ENCODE data around the gene ANXA8.
"Not testable (repeated sequence)": the region's sequence is repeated elsewhere in the genome, so short reads cannot be mapped to it uniquely, and the experiment has no call there.

Gene ANXA8

DNA sequence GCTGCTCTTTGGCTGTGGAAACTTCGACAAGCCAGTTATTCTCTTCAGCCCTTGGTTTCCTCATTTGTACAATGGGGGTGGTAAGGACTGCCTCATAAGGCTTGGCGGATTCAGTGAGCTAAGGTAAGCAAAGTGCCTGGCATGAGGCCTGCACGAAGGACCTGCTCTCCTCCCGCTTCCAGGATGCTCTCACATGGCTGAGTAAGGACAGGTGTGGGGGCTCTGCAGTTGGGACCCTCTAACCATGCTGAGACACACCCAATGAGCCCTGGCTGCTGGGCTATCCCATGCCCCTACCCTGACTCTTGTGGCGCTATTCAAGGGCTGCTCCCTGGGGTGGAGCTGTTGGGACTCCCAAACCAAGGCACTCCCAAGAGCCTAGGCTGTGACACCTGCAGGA, 8.8 kb downstream of the ANXA8 start:
- H3K27me3 ChIP-seq; H3K4me3 ChIP-seq (ENCODE audit: low read depth in 1 of 2, low read length in 1 of 2); H3K27ac ChIP-seq; H3K4me1 ChIP-seq (ENCODE audit: control insufficient read depth in 1 of 2, insufficient read depth in 1 of 2, low read depth in 1 of 2, low read length in 1 of 2); H3K36me3 ChIP-seq; H3K9me3 ChIP-seq: not testable (repeated sequence)

DNA sequence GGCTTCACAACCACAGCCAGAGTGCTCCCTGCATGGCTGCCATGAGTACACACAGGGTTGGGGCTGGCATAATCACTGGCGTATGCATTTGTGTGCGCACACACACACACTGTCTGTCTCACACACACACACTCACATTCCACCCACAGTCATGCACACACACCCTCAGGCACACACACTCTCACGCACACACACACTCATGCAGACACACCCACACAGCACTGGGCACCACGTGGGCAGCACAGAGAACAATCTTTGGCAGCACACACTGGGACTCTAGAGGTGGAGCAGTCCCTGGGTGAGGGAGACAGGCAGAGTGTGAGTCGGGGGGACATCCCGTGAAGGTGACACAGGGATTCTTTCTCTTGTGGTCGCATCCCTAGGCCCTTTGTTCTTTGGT, 10.4 kb downstream of the ANXA8 start:
- H3K9me3 ChIP-seq; H3K27me3 ChIP-seq; H3K4me3 ChIP-seq (ENCODE audit: low read depth in 1 of 2, low read length in 1 of 2); H3K27ac ChIP-seq; H3K4me1 ChIP-seq (ENCODE audit: control insufficient read depth in 1 of 2, insufficient read depth in 1 of 2, low read depth in 1 of 2, low read length in 1 of 2); H3K36me3 ChIP-seq: not testable (repeated sequence)

DNA sequence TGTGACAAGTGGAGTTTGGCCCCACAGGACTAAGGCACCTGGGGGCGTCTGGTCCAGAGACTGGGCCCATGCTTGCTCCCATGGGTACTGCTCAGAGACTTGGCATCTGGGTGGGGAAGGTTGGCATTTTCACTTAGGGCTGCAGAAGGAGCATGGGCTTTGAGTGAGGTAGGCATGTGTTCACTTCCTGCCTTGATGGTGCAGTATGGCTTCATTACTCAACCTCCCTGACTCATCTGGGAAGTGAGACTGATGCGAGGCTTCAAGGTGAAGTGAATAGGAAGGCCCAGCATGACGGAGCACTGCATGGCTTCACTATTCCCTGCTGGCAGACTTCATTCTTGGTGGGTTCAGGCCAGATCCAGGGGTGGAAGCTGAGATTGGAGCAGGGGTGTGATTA, 11.3 kb downstream of the ANXA8 start:
- H3K9me3 ChIP-seq; H3K4me3 ChIP-seq (ENCODE audit: low read depth in 1 of 2, low read length in 1 of 2); H3K27me3 ChIP-seq; H3K36me3 ChIP-seq; H3K4me1 ChIP-seq (ENCODE audit: control insufficient read depth in 1 of 2, insufficient read depth in 1 of 2, low read depth in 1 of 2, low read length in 1 of 2): not testable (repeated sequence)
- H3K27ac ChIP-seq, result peak overlapping the region; percentile 46

DNA sequence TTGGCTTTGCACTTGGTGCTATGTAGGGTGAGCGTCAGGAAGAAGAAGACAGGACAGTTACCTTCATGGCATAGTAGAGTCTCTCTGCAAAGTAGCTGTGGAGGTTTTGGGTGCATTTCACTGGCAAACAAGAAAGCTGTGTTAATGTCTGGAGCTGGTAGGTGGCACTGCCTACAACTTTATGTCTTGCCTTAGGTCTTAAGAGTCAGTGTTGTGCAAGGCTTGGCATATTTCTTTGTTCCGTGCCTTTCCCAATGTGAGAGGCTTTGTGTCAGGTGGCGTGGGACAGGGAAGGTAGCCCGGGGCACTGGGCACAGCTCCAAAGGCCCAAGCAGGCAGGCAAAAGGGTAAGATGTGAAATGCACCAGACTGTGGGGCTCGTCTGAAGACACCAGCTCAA, 11.8 kb downstream of the ANXA8 start:
- H3K9me3 ChIP-seq; H3K4me3 ChIP-seq (ENCODE audit: low read depth in 1 of 2, low read length in 1 of 2); H3K27ac ChIP-seq; H3K36me3 ChIP-seq; H3K27me3 ChIP-seq; H3K4me1 ChIP-seq (ENCODE audit: control insufficient read depth in 1 of 2, insufficient read depth in 1 of 2, low read depth in 1 of 2, low read length in 1 of 2): not testable (repeated sequence)

DNA sequence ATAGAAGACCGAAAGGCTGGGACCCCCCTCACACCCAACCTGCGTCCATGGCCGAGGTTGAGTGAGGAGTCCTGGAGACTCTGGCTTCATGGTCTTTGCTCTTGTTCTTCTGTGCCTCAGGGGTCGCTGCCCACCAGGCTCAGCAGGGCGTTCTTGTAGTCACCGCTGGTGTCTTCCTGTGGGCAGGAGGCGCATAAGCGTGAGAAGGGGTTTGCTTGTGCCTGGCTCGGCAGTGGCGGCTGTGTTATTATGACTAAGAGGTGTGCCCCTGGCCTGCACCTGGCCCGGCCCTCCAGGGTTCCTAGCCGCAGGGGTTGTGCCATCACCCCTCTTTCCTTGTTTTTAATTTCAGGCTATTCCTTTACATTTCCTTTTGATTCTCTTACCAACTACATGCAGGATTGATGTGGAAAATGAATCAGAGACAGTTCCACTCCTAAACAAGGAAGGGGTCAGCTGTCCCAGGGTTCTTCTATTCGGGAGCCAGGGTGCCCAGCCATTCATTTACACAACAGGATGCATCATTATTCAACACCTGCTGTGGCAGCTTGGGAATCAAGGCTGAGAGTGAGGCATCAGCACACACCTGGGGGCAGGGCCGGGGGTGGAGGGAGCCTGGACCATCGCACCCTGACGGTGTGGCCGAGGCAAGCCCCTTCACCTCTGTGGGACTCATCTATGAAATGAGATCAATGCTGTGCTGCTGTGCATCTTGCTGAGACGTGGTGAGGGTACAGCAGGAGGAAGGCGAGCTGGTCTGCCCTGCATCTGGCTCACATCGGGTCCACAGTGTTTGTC, 15.0 kb downstream of the ANXA8 start:
- H3K4me1 ChIP-seq (ENCODE audit: control insufficient read depth in 1 of 2, insufficient read depth in 1 of 2, low read depth in 1 of 2, low read length in 1 of 2); H3K4me3 ChIP-seq (ENCODE audit: low read depth in 1 of 2, low read length in 1 of 2); H3K27ac ChIP-seq; H3K9me3 ChIP-seq; H3K36me3 ChIP-seq; H3K27me3 ChIP-seq: not testable (repeated sequence)

DNA sequence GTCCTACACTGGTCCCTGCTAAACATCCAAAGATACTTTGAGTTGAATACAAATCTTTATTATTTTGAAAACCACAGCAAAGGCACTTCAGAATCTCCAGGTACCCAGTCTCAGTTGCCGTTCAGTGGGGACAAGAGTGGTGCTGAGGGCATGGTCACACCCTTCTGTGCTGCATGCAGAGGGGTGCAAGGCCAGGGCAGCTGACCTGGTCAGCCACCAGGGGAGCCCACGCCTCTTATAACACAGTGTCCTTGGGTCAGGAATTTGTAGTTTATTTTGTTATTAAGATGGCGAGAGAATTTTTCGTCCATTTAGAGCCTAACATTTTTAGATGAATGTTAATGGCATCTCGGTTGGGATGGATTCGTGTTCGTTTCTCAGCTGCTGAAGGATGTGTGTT, 16.0 kb downstream of the ANXA8 start:
- not testable (repeated sequence) for H3K36me3 ChIP-seq; H3K27ac ChIP-seq; H3K4me1 ChIP-seq (ENCODE audit: control insufficient read depth in 1 of 2, insufficient read depth in 1 of 2, low read depth in 1 of 2, low read length in 1 of 2); H3K9me3 ChIP-seq; H3K27me3 ChIP-seq; H3K4me3 ChIP-seq (ENCODE audit: low read depth in 1 of 2, low read length in 1 of 2)

DNA sequence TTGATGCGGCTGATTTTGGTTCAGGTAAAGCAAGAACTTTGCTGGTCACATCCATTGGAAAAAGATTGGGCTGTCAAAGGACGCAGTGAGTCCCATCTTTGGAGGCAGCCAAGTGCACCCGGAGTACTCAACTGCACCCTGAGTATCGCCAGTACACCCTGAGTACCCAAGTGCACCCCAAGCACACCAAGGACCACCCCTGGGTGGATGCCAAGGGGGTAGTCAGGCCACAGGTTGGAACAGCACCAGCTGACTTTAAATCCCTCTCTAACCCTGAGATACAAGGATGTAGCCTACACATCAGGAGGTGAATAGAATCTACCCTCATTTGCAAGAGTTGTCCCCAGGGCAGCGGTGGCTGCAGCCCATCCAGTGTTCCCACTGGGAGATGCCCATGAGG, 16.5 kb downstream of the ANXA8 start:
- H3K4me1 ChIP-seq (ENCODE audit: control insufficient read depth in 1 of 2, insufficient read depth in 1 of 2, low read depth in 1 of 2, low read length in 1 of 2); H3K9me3 ChIP-seq; H3K4me3 ChIP-seq (ENCODE audit: low read depth in 1 of 2, low read length in 1 of 2); H3K27me3 ChIP-seq; H3K36me3 ChIP-seq; H3K27ac ChIP-seq: not testable (repeated sequence)

DNA sequence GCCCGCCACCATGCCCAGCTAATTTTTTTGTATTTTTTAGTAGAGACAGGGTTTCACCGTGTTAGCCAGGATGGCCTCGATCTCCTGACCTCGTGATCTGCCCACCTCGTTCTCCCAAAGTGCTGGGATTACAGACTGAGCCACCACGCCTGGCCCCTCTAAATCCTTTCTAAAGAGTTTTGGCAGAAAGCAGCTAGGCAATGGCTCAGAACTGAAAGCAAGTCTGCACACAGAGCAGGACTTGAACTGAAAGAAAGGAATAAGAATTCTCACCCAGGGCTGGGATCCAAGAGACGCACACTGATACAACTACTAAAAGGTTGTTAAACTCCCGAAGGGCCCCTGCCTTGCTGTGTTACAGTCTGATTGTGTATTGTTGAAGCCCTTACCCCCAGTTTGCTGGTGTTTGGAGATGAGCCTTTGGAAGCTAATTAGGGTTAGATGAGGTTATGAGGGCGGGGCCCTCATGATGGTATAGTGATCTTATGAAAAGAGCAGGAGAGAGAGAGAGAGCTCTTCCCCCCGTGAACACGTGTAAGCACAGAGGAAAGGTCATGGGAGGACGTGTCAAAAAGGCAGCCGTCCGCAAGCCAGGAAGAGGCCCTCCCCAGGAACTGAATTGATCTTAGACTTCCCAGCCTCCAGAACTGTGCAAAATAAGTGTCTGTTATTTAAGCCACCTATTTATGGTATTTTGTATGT, 18.5 kb downstream of the ANXA8 start:
- H3K36me3 ChIP-seq, result not testable (repeated sequence)

DNA sequence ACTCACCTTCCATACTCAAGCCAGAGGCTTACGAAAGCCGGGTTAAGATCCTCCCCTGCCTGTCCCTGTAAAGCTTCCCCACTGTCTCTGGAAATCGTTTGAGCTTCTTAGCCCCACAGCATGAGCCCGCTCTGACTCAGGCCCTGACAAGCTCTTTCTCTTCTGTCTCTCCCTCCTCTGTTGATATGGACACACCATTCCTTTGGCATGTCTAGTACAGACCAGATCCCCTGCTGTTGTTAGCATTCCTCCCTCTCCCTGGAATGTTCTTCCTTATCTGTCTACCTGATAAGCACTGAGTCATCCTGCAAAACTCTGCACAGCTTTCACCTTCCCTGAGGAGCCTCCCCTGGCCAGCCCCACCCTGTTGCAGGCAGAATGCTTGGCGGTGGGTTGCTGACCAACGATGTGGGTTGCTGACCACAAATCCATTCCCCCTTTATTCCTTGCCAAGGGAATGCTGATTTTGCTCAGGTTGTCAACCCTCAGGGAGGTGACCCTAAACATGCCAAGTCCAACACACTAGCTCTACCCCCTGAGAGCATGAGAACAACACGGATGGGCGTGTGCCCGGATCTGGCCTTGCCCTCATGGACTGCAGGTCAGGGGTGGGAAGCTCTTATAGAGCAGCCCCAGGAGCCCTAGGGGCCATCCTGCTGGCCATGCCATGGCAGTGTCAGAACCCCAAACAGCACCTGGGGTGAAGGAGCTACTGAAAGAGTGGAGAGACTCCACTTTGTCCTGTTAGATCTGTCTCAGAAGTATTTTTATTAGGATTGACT, 21.1 kb downstream of the ANXA8 start:
- not testable (repeated sequence) for H3K27ac ChIP-seq; H3K27me3 ChIP-seq; H3K4me1 ChIP-seq (ENCODE audit: control insufficient read depth in 1 of 2, insufficient read depth in 1 of 2, low read depth in 1 of 2, low read length in 1 of 2); H3K4me3 ChIP-seq (ENCODE audit: low read depth in 1 of 2, low read length in 1 of 2); H3K9me3 ChIP-seq; H3K36me3 ChIP-seq

More for the DNA sequence above, 18.5 kb downstream of the ANXA8 start:
- H3K4me3 ChIP-seq (ENCODE audit: low read depth in 1 of 2, low read length in 1 of 2); H3K27me3 ChIP-seq; H3K9me3 ChIP-seq; H3K27ac ChIP-seq; H3K4me1 ChIP-seq (ENCODE audit: control insufficient read depth in 1 of 2, insufficient read depth in 1 of 2, low read depth in 1 of 2, low read length in 1 of 2): not testable (repeated sequence)

DNA sequence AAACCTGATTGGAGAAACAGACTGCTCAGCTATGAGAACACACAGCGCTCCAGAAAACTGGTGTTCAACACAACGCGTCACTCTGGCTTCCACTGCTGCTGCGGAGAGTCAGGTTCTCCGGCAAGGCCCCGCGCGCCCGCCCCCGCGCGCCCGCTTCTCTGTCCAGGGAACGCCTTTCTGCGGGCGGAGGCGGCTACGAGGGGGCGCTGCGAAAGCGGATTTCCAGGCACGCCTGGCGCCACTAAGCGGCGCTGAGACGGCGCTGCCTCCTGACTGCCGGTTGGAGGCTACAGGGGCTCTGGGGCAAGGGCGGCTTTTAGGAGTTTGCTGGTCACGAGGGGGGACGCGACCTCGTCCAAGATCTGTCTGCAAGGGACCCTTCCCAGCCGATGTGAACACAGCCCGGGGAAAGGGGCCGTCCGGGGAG, 22.6 kb downstream of the ANXA8 start:
- not testable (repeated sequence) for H3K4me3 ChIP-seq (ENCODE audit: low read depth in 1 of 2, low read length in 1 of 2); H3K9me3 ChIP-seq; H3K4me1 ChIP-seq (ENCODE audit: control insufficient read depth in 1 of 2, insufficient read depth in 1 of 2, low read depth in 1 of 2, low read length in 1 of 2); H3K36me3 ChIP-seq; H3K27ac ChIP-seq; H3K27me3 ChIP-seq

Data from neutrophil (primary cell).